GM19467 (cell line): ENCODE data around the gene RGS5.

ENCODE experiments used
- ATAC-seq: cut with Tn5 transposase; IDR thresholded peaks from one replicate; pipeline ENCODE4 v1.9.1; 2021; ENCODE audit warnings: mild to moderate bottlenecking, moderate library complexity; ENCODE audit not compliant: unreplicated experiment

Gene RGS5

DNA sequence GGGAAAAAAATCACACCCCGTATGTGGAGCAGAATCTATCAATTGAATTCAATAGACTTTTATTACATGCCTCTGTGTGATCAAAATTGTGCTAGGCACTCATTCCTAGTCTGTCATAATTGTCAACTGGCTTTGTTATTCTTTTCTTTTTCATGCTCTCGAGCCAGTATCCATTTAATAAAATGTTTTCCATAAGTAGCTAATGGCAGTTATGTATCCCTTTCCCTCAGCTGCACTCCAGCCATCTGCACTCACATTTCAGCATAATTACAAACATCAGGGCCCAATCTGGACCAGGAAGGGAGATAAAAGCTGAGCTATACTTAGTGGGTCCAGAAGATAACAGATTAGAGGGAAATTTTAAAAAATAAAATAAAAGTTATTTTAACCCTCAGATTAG is 15.9 kb downstream of the RGS5 start:
- no peak for ATAC-seq

DNA sequence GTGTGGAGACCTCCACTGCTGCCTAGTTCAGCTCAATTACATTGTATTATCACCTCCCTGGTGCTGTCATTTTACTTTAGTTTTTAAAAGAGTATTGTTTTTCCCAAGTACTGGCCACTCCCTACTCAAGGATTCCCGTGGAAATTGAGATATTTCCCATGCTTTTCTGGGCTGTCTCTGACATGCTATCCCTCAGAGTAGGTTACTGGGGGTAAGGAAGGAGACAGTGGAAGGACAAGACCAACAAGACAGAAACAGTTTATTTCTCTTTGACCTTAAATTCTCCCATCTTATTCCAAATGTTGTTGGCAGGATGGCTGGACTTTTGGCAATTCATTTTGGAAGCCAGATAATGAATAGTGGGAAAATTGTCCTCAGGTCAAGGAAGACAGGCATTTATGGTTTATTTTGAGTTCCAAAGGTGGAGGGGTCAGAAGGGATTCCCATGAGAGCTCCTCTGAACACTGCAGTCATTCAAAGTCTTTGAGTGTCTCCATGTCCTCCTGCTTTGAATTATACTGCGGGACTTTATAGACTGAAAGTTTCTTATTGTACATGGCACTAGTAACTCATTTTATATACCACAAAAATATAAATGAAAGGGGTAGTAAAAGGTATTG is 20.3 kb downstream of the RGS5 start:
- no peak for ATAC-seq

GRCh38 chr1:163178628-163179027 is 24.1 kb downstream of the RGS5 start:
- ATAC-seq: no peak

- ATAC-seq: no peak
Measured at GRCh38 chr1:163176797-163177196, 25.9 kb downstream of the RGS5 start.

DNA sequence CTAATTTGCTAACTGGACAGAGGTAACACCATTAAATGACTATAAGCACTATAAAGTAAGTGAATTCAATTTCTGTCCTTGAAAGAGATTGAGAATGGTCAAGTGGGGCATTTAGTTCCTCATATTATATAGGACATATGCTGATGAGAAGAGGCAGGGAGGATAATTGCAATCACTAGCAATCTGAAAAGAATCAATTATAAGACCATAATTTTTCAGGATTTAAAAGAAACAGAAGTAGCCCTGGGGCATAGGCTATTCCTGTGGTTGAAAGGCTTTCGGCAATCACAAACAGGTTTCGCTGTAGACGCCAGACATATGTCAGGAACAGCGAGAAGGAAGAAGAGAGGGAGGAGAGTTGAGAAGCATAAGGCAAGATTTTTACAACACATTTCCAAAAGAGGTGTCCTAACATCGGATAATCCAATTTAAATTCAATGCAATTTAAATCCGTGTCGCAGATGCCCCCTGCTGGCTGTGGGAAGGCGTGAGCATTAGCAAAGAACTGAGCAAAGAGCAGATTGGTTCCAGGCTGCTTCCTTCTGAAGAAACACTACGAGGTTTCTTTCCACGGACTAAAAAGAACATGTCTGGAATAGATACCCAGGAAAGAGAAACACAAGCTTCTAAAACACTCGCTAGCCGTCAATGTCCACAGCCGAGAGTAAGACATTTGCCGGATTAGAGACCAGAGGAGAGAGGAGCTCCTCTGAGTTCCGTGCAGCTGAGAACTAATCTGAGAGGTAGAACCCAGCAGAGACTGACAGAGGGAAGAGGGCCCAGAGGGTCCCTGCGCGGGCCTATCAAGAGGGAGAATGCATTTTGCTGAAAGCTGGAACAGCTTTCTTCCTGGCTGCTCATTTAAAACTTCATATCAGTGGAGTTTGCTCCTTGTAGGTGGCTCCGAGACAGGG is 27.9 kb downstream of the RGS5 start:
- no peak for ATAC-seq

- ATAC-seq: no peak
Measured at GRCh38 chr1:163173121-163173520, 29.6 kb downstream of the RGS5 start.

- ATAC-seq: no peak
Measured at GRCh38 chr1:163172596-163172995, 30.1 kb downstream of the RGS5 start.

DNA sequence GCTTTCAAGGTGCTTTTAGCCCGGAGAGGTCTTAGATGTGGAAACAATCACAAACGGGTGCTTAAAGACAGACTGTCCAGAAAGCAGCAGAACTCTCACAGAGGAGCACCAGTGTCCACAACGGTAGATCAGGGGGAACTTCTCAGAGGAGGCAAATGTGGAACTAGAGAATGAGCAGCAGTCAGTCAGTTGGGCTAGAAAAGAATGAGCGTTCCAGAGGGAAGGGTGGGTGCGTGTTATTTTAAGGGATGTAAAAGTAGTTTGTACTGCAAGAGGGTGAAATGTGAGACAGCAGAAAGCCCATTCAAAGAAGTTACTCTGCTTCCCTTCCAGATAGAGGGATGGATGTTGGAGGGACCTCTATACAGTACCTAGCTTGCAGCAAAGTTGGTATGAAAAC is 30.9 kb downstream of the RGS5 start:
- ATAC-seq: no peak

- no peak for ATAC-seq
Measured at GRCh38 chr1:163170975-163171676, 31.6 kb downstream of the RGS5 start.

DNA sequence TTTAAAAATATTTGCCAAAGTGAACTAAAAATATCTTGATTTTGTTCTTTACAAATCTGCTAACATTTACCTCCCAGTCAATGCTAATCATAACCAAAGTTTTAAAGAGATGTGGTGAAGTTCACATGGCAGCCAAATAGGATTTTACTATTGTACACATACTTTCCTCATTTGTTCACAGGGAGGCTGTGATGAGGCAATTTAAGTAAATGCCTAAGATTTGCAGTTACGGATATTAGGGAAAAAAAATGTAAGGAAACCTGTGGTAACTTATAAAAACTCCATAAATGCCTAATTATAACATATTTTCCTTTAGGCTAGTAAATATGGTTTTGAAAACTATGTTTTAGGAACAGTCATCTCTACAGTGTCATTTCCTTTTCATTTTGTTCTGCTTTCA is 32.4 kb downstream of the RGS5 start:
- ATAC-seq: no peak

DNA sequence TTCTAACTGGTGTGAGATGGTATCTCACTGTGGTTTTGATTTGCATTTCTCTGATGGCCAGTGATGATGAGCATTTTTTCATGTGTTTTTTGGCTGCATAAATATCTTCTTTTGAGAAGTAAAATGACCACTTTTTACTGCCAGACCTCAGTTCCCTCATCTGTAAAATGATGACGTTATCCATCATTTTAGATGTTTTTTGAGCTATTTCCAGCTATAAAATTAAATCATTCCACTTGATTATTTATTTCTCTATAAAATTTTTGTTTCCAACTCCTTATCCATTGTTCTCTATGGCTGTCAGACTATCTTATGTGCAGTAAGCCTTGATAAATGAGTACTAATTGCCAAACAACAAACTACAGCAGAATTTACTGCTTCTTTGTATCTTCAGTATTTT is 33.2 kb downstream of the RGS5 start:
- ATAC-seq: no peak

GRCh38 chr1:163168053-163168452 is 34.7 kb downstream of the RGS5 start:
- ATAC-seq: no peak

DNA sequence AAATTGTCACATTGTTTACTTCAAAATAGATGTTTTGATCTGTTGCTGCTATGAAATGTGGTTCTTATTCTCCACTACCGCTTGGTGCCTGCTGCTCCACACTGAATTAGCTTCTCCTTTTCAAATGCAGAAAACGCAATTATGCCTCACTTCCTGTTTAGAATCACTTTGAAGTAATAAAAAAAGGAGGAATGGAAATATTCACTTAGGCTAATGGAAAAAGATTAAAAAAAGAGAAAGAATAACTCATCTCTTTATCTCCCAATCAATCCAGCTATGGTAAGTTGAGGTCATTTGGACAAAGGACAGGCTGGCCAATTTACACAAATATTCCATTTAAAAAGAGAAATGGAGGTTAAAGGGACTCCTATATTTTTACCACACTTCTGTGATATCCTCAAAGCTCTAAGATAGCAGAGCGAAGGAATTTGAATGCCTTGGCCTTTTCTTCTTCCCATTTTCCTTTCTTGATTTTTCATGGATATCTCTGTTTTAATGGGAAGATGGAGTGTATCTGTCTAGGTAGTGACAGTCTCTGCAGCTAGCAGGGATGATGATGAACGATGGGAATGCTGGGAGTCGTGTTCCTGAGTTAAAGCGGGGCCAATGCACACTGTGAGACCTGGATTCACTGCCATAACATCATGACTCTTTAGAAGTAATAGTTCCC is 35.7 kb downstream of the RGS5 start:
- ATAC-seq: no peak

DNA sequence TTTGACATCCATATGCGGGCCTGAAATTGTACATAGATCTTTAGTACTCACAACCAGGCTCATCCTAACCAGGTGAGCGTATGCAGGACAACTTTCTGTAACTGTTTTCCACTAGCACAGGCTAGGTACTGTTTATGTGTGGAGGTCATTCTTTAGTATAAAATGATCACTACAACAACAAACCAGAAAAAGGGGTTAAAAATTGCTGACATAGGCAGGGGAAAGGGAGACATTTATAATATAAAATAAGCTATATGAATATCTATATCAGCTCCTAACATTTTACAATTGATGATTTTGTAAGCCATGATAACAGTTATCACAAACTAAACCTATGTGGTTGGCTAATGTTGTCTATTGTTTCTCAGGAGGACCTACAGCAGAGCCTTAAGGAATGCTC is 37.6 kb downstream of the RGS5 start:
- ATAC-seq: no peak

DNA sequence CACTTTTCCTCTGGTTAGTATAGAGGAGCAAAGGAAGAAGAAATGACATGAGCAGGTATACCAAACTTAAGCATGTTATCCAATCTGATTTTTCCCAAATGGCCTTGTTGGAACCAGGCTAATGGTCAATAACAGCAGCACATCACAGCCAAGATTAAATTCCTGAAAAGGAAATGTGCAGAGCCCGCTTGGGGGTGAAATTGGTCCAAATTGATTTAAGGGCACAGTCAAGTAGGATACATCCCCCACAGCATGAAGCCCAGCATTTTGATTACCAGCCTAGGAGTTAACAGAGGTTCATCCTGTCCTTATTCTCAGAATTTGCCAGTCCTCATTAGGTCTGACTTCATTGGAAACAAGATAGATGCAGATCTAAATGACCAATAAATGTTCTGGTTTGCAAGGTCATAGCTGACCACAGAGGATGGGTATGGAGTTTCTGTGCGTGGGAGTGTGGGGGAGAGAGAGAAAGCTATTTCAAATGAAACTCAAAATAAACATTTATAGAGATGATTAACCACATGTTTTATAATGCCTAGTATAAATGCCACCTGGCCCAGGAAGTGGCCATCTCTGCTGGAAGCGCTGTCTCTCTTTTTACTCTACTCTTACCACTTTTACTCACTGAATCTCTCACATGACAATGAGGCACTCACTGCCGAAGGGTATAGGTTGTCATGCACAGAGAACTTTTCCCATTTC is 38.7 kb downstream of the RGS5 start:
- ATAC-seq: no peak

DNA sequence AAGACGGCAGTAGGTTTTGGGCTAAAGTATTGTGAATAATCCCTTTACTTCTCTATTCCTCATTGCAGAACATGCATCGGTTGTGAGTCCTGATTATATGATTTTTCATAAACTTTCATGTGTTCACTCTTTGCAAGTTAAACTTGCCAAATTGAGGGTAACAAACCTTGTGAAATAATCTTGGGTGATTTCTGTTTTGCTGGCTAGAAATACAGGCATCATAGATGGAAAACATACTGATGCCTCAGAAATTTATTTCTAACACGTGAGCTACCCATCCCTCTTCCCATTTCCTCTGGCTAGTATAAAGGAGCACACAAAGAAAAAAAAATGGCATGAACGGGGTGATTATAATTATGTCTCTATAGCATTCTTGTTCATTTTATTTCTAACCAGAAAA is 39.6 kb downstream of the RGS5 start:
- no peak for ATAC-seq

DNA sequence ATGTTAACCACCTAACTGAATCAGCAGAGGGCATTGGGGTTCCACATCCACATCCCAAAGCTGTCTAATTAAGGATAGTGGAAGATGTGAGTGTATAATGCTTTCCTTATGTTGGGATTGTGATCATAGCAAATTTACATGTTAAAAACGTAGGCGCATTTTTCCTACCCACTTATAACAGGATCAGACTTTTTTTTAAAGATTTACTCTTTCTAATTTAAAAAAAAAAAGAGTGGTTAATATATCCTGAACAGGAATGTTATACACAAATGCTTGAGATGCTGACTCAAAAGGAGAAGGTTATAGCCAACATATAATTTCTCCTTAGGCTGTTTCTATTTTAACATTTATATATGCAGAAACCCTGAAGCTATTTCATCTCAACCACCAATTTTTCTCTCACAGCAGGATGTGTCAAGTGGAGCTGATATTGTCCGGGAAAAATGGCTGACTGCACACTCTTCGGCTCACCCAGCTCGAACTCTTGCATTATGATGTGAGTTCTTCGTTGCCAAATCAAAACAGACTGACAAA is 40.3 kb downstream of the RGS5 start:
- no peak for ATAC-seq

- ATAC-seq: no peak
Measured at GRCh38 chr1:163161841-163162240, 40.9 kb downstream of the RGS5 start.

DNA sequence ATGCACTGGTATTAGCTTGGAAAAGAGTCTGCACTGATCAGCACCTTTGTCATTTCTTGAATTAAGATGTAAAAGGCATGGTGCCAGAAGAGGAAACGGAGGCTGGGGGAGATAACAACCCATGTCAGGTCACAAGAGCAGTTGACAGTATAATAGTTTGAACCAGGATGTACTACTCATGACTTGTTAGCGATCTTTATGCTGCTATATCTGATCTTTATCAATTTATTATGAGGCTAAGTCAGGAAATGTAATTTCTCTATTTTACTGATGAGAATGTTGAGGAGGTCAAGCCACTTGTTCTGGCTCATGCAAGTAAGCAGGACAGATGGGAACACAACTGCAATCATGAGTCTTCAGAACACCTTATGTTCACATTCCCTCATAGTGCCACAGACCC is 41.4 kb downstream of the RGS5 start:
- no peak for ATAC-seq

GRCh38 chr1:163155606-163156005 is 47.1 kb downstream of the RGS5 start:
- ATAC-seq: no peak
